ENCODE data around the gene KATNB1.

KATNB1 gene

DNA sequence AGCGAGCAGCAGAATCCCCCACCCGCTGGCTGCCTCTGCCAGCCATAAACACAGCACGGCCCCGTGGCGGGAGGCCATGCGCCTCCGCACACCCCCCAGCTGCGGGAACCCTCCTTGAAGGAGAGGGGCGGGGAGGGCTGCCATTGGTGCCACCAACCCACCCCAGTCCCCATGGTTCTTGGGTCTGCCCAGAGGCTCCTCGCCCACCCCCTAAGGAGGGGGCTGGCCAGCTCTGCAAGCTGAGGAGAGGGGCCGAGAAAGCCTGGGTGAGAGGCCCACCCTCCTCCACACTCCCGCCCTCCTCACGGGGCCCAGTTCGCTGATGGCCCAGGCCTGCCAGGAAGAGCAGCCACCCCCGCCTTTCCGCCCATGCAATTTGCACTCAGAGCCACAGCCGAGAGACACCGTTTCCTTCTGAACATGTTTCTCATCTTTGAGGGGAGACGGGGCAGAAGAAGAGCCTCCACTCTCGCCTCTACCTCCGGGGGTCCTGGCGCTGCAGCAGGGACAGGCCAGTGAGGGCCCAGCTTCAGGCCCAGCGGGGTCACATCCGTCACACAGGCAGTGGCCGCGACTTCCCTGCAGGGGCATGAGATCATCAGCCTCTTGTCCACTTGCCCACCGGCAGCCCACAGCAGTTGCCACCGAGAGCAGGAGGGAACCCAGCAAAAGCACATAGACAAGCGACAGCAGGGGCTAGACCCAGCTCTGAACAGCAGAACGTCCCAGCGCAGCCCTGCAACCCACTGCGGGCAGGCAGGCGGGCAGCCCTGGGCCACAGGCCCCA lies 23.0 kb downstream of the KATNB1 start:
- DNase-seq = no peak

GRCh38 chr16:57759131-57759530 lies 23.6 kb downstream of the KATNB1 start:
- no peak for DNase-seq

GRCh38 chr16:57759541-57760356 lies 24.2 kb downstream of the KATNB1 start:
- DNase-seq = no peak

DNA sequence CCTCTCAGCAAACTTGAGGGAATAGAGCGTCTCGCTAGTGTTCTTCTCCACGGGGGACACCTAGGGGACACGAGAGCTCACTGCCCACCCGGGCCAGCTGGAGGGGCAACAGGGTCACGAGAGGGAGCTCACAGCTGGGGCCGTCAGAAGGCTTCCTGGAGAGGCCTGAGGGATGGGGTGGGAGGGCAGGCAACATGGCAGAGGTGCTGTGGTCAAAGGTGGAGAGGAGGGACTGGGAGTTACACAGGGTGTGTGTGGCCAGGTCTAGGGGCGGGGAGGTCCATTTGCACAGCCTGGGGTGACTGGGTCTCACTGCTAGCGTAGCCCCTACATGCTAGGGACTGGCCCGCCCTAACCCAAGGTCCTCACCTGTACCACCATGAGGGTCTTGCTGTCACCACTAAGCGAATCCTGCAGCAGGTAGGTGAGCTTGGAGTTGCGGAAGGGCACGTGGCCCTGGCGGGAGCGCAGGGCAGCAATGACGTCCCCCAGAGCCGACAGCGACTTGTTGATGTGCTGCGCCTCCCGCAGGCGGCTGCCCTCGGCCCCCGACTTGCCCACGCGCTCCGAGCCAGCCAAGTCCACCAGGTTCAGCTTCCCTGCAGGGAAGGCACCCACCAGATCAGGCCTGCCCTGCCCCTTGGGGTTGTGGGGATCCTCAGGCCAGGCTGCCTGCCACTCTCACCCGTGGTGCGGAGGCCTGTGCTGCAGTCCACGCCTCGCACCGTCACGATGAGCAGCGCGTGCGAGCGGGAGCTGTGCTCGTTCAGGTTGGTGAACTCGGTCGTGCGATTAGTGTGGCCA lies 25.0 kb downstream of the KATNB1 start:
- no peak for DNase-seq

- DNase-seq = no peak
Observed at GRCh38 chr16:57761301-57761700, 25.7 kb downstream of the KATNB1 start.

DNA sequence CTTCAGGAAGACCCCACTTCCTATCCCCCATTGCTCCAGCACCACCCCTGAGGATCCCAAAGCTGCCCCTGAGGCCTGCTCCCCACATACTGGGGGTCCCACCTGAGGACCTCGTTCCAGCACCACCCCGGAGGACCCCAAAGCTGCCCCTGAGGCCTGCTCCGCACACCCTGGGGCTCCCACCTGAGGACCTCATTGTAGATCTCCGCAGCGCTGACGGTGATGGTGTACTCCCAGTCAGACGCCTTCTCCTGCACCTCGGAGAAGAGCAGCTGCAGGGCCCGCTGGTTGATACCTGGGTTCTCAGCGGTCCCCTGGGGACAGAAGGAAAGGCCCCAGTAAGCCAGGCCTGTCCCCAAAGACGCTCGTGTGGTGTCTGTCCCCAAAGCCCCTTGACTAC lies 26.4 kb downstream of the KATNB1 start:
- DNase-seq = no peak

DNA sequence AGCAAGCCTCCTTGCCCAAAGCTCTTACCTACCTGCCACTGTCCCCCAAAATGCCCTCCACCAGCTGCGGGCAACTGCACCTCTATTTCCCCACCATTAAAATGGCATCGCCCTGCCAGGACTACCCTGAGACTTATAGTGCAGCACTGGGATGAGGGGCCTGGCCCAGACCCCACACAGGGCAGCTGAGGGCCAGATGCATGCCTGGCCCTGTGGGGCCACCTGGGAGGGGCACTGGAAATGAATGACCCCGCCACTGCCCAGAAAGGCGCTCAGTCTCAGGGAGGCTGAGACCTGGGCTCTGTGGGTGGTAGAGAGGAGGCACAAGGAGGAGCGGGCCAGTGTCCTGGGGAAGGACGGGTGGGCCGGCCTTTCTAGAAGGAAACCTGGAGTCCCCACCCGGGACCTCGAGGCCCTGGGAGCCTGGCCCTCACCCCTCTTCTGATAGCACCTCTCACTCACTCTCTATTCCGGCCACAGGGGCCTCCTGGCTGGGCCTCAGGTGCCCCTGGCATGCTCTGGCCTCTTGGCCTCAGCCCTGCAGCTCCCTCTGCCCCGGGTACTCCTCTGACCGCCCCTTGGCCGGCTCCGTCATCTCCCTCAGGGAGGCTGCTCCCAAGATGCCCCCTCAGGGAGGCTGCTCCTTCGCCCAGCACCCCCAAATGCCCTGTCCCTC lies 26.9 kb downstream of the KATNB1 start:
- no peak for DNase-seq

GRCh38 chr16:57763285-57764005 lies 27.9 kb downstream of the KATNB1 start:
- no peak for DNase-seq

DNA sequence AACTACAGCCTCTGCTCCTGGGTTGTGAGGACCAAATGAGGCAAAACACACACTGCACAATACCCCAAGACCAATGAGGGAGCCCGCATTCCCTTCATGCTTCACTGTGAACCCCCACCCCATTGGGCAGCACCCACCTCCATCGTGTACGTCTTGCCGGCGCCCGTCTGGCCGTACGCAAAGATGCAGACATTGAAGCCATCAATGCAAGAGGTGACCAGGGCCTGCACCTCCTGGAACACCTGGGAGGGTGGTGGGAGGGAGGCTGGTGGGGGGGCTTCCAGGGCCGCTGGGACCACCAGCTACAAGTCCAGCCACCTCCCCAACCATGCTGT lies 28.4 kb downstream of the KATNB1 start:
- no peak for DNase-seq

GRCh38 chr16:57764341-57765159 lies 29.0 kb downstream of the KATNB1 start:
- peak; percentile 51 for DNase-seq

- no peak for DNase-seq
Observed at GRCh38 chr16:57765160-57765728, 29.7 kb downstream of the KATNB1 start.

DNA sequence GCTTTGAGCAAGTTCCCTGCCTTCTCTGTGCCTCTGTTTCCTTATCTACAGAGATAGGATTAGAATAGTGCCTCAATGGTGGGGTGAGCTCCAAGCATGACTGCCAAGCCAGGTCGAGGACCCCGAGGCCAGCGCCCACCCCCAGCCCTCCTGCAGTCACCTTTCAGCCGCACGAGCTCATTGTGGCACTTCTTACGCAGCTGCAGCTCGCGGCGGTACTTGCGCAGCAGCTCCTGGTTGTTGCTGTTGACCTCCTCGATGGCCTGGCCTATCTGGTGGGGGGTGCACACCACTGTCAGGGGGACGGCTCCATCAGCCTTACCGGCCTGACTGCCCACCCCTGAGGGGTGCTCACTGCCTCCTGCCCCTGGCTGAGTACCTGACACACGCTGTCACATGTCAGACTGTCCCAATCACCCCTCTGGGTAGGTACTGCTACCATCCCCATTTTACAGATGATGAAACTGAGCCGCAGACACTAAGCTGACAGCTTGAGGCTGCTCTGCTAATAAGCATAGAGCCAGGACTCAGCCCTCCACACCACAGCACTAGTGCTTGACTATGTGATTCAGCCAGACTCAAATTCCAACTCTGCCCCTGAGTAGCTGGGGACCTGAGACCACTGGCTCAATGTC lies 31.3 kb downstream of the KATNB1 start:
- DNase-seq = no peak

- no peak for DNase-seq
Observed at GRCh38 chr16:57769541-57770145, 34.1 kb downstream of the KATNB1 start.

- no peak for DNase-seq
Observed at GRCh38 chr16:57770361-57770760, 34.8 kb downstream of the KATNB1 start.

DNA sequence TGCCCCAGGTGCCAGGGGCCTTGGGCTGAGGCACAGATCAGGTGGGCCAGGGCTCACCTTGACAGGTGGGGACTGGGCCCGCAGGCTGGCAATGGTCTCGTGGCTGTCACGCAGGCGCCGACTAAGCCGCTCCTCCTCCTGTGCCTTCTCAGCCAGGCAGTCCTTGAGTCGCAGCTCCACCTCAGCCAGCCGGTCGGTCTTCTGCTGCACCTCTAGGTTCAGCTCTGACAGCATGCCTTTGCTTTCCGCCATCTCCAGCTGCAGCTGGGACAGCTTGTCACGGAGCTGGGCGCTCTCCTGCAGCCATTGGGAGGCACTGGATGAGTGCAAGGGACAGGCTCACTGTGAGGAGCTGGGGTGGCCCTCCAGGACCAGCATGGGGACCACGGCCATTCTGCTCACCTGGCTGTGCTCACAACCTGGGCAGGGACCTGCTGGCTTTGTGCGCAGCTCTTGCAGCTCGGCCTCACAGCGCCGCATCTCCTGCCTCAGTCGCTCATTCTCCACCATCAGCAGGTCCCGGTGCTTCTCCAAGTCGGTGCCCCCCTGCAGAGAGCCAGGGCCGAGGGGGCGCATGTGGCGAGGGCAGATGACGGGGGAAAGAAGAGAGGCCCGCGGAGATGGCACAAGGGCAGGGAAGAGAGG lies 35.7 kb downstream of the KATNB1 start:
- DNase-seq = no peak

GRCh38 chr16:57773019-57773418 lies 37.4 kb downstream of the KATNB1 start:
- no peak for DNase-seq

- DNase-seq = no peak
Observed at GRCh38 chr16:57773655-57774295, 38.2 kb downstream of the KATNB1 start.

DNA sequence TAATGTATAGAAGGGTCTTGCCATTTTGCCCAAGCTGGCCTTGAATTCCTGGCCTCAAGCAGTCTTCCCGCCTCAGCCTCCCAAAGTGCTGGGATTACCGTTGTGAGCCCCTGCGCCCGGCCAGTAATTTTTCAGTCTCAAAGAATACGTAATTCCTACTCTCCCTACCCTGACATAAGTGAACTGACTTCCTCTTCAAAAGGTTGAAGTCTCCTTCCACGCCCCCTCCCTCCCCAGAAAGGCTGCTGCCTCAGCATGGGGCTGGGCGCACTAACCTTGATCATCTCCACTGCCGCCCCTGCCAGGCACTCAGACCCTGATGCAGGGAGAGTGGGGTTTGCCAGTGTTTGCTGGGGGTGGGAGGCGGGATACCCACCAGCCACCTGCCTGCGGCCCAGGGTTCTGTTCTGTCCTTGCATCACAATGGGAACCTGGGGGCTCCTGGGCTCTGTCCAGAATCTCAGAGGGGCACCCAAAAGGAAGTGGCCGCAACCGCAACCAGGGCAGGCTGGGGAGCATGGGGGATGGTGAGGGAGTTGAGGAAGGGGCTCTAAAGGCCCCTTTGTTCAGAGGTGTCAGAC lies 39.2 kb downstream of the KATNB1 start:
- no peak for DNase-seq
